Activated CD8-positive, alpha-beta memory T cell treated with anti-CD3 and anti-CD28 coated beads for 1 hour (primary cell): ENCODE data around the gene COL26A1.
"Not testable (repeated sequence)": the region's sequence is repeated elsewhere in the genome, so short reads cannot be mapped to it uniquely, and the experiment has no call there.

ENCODE experiments used
- DNase-seq, 2 donors: peaks; one replicate each; pipeline ENCODE4 v3.0.0-alpha.2; 2020; ENCODE audit warnings: low read depth in 1 of 2; ENCODE audit errors: extremely low read depth in 1 of 2

COL26A1 gene

DNA sequence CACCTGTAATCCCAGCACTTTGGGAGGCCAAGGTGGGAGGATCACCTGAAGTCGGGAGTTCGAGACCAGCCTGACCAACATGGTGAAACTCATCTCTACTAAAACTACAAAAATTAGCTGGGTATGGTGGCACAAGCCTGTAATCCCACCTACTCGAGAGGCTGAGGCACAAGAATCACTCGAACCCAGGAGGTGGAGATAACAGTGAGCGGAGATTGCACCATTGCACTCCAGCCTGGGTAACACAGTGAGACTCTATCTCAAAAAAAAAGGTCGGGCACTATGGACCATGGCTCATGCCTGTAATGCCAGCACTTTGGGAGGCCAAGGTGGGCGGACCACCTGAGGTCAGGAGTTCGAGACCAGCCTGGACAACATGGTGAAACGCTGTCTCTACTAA lies 127.8 kb downstream of the COL26A1 start:
- DNase-seq, result not testable (repeated sequence)

DNA sequence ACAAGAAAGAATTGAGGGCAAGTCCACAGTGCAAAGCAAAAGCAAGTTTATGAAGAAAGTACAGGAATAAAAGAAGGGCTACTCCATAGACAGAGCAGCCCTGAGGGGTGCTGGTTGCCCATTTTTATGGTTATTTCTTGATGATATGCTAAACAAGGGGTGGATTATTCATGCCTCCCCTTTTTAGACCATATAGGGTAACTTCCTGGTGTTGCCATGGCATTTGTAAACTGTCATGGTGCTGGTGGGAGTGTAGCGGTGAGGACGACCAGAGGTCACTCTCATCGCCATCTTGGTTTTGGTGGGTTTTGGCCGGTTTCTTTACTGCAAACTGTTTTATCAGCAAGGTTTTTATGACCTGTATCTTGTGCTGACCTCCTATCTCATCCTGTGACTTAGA lies 128.8 kb downstream of the COL26A1 start:
- DNase-seq, result not testable (repeated sequence)

DNA sequence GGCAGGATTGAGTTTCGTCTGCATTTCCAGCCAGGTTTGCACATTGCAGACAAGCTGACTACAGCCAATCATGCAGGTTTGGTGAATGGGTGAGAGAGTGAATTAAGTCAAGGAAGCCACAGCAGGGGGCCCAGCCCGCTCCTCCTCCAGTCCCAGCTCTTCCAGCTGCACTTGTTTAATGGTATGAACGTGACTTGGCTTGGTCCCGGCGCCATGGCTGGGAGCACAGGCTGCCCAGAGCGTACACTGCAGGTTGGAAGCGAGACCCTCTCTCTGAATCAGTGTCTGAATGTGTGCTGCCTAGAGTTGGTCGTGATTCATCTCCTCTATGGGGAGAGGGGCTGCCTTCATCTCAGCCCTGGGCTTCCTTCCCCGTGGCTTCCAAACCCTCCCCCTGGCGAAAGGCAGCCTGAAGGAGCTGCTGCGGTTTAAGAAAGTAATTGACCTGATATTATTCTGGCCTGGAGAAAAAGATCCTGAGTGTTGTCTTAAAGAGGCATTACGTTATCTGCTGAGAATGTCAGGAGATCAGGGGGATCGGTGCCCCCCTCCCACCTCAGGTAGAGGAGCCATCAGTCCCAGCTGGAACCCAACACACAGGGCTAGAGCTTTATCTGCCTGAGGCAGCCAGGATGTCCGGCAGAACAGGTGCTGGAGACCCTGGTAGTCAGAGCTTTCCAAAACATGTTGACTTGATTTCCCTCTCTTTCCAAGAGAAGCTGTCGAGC lies 132.1 kb downstream of the COL26A1 start:
- no peak for DNase-seq

DNA sequence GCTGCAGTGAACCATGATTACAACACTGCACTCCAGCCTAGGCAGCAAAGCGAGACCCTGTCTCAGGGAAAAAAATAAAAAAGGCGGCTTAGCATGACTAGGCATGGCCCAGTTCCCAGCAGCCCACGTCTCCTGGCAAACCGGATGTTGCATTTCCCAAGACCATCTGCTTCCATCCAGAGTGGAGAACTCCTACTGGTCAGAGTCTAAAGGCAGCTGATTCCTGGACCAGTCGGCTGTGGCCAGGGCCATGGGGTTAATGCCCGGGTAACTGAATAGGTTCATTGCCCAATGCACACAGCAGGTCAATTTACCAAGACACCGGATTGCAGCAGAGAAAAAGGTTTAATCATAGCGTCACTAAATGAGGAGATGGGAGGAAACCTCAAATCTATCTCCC lies 133.3 kb downstream of the COL26A1 start:
- DNase-seq, result no peak

DNA sequence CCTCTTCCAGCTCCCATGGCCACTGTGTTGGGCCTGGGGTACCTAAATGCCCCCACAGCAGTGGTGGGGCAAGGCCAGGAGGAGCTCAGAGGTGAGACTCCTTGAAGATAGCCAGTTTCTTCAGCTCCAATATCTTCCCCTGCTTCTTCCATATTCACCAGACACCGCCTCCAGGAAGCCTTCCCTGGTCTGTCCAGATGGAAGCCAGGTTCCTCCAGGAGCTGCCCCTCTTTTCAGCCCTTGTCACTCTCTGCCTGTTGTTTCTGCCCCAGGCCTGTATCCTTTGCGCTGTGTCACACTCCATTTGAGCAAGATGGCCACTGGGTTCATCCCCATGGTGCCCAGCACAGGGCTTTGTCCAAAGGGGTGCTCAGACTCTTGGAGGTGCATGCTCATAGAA lies 138.7 kb downstream of the COL26A1 start:
- no peak for DNase-seq

DNA sequence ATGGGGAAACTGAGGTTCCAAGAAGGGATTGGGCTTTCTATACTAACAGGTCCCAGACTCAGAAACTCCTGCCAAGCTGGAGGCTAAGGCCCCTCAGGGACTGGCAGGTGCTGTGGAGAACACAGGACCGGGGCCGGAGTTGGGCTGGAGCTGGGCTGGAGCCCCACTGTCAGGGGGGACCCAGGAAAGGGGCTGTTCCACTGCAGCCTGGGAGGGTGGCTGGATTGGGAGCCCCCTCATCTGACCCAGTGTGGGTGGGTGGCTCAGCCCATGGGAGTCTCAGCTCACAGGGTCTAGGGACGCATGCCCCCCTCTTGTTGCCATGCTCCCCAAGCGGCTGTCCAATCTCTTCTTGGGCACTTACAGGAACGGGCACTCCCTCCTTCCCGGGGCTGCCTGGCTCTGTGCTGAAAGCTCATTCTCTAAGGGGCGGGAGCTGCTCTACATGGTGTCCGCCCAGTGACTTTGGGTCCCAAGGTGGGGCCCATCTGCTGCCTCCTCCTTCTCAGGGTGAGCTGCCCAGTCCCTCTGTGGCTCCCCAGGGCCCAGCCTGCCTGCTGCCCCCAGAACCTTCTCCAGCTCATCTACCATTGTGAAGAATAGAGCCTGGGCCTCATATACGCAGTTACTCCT lies 139.9 kb downstream of the COL26A1 start:
- no peak for DNase-seq

DNA sequence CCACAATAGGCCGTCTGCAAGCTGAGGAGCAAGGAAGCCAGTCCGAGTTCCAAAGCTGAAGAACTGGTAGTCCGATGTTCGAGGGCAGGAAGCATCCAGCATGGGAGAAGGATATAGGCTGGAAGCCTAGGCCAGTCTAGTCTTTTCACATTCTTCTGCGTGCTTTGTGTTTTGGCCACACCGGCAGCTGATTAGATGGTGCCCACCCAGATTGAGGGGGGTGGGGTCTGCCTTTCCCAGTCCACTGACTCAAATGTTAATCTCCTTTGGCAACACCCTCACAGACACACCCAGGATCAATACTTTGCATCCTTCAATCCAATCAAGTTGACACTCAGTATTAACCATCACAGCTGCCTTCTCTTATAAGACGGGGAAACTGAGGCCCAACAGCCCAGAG lies 142.8 kb downstream of the COL26A1 start:
- DNase-seq, result not testable (repeated sequence)

DNA sequence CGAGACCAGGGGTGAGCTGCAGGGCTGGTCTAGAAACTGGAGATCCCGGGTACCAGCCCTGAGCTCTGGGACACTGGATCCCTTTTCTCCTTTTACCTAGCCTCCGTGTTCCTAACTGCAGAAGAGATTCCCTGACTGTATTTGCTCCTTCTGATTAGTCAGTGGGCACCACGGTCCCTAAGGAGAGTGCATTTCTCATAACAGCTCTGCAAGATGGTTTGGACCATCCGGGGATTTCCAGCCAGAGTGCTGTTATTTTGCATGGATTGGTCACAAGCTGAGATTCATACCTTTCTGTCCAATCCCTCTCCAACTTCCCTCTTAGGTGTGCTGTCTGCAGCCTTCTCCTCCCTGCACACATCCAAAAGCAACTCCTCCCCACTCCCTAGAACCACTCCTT lies 143.9 kb downstream of the COL26A1 start:
- DNase-seq, result no peak

DNA sequence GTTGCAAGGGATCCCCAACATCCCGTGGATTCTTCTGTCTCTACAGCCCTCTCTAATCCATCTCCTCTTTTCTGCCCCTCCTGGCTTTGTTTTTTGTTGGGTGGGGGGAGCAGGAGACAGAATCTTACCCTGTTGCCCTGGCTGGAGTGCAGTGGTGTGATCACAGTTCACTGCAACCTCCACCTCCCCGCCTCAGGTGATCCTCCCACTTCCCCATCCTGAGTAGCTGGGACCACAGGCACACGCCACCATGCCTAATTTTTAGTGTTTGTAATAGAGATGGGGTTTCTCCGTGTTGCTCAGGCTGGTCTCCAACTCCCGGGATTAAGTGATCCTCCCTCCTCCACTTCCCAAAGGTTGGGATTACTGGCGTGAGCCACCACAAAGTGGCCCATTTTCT lies 144.7 kb downstream of the COL26A1 start:
- no peak for DNase-seq

DNA sequence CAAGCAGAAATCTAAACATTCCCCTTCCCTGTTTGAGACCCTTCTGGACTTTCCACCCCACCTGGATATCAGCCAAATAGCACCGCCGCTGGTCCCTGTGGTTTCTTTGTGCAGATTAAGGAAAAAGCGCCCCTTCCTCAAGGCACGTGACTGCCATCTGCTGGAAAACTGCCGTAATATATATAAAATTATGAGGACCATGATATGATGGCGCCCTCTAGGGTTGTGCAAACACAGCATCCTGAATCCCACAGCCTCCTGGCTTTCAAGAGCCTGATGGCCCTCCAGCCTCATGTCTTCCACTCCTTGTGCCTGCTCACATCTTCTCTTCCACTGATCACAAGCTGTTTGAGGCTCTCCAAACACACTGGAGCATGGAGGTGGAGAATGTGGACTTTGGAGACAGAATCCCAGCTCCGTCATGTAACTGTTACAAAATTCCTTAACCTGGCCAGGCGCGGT lies 145.1 kb downstream of the COL26A1 start:
- no peak for DNase-seq

DNA sequence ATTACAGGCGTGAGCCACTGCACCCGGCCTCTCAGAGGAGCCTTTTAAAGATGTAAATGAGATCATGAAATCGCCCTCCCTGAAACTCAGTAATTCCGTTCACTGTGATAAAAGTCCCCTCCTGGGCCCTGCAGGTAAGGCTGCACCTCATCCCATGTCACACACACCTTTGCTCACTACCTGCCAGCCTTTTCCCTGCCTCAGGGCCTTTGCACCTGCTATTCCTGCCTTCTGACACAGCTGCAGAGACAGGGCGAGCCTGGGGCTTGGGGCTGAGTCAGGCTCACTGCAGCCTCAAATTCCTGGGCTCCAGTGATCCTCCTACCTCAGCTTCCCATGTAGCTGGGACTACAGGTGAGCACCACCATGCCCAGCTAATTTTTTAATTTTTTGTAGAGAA lies 147.6 kb downstream of the COL26A1 start:
- DNase-seq, result no peak

DNA sequence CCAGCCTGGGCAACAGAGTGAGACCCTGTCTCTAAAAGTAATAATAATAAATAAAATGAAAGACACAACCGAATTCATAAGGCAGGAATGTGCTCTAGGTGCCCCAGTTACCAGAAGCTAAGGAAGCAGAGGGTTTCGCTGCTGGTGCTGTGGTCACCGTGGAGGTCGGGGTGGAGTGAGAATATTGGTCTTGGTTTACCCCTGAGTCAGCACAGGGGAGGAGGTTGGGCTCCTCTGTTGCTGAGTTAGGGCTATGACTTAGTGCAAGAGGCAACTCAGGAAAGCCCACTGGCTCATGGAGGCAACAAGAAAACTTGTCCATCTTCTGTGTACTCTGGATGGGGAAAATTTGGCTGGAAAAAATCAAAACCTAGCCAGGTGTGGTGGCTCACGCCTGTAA lies 149.3 kb downstream of the COL26A1 start:
- no peak for DNase-seq

DNA sequence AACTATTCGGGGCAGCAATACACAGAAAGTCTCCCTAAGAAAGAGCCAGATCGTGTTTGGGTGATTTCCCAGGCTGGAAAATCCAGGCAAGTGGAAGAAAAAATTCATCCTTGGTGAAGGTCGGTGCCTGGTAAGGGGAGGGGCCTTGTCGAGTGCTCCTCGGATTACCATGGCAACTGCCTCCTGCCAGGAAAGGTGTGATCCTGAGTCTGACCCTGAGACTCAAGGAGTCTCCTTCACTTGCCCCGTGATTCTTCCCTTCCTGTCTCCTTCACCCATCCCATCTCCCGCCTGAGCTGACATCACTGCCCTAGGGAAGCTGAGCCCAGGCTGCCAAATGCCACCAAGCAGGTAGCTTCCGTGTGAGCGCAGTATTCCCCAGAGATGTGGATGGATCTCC lies 154.2 kb downstream of the COL26A1 start:
- no peak for DNase-seq

DNA sequence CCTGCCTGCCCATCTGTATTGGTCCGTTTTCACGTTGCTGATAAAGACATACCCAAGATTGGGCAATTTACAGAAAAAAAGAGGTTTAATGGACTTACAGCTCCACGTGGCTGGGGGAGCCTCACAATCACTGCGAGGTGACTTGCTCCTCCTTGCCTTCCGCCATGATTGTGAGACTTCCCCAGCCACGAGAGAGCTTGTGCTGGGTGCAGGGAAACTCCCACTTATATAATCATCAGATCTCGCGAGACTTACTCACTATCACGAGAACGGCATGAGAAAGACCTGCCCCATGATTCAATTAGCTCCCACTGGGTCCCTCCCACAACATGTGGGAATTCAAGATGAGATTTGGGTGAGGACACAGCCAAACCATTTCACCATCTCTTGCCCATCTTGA lies 154.6 kb downstream of the COL26A1 start:
- no peak for DNase-seq

DNA sequence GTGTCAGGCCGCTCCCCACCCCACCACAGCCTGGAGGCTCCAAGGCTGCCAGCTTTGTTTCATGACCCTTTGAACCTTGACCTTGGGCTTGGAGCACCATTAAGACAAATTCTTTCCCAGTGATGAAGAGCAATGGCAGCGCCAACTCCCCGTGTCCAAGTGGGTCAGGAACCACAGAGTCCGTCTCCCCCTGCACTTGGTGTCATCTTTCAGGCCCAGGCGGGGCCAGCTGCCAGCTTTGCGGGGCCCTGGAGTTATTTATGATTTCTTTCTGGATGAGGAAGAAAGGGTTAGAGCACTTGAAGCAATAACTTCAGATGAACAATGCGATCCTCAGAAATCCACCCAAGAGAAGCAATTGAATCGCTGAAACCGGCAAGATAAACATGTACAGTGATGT lies 155.7 kb downstream of the COL26A1 start:
- no peak for DNase-seq

DNA sequence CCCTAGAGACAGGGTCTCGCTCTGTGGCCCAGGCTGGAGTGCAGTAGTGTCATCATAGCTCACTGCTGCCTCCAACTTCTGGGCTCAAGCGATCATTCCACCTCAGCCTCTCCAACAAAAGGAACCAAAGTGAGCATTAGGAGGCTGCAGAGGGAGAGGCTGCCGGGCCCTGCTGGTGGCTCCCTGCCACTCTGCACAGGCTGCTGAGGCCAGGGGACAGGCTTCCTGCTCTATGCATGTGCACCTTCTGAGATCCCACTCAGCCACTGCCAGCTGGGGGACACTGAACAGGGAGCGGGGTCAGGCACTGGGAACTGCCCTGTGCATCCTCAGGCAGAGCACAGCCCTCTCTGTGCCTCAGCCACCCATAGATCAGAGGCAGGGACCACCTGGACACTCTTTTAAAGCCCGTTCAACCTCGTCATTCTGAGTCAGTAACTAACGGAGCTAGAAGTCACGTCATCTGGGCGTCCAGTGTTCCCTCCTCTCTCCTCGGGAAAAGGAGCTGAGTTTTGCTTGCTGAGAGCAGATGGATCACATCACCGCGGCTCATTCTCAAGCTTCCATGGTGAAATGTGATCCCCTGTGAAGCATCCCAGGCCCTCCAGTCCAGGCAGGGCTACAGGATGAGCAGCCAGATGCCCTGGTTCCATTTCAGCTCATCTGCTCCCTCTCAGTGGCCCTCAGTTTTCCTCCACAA lies 156.8 kb downstream of the COL26A1 start:
- DNase-seq, result no peak

DNA sequence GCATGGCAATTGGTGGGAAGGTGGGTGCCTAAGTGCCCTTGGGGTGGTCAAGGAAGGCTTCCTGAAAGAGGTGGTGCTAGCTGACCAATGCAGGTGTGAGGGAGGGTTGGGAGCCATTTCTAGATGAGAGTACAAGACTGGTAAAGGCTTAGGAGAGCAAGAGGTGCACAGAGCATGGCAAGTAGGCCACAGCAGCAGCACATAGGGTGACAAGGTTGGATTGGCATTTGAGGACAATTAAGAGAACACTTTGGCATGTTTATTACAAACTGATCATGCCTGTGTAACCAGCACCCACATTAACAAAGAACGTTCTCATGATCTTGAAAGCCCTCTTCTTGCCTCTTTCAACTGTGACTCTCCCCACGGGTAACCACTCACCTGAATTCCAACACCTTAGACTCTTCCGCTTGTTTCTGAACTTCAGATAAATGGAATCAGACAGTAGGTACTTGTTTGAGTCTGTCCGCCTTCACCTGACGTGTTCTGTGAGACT lies 158.8 kb downstream of the COL26A1 start:
- no peak for DNase-seq

DNA sequence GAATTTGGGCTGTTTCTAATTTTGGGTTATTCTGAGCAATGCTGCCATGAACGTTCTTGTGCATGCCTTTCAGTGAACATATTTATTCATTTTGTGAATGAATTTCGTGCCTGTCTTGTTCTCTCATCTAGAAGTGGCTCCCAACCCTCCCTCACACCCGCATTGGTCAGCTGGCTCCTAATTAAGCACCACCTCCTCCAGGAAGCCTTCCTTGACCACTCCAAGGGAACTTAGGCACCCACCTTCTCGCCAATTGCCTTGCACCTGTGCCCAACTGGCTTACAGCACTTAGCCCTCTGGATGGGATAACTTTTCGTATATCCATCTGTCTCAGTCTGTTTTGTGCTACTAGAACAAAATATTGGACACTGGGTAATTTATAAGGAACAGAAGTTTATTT lies 159.3 kb downstream of the COL26A1 start:
- no peak for DNase-seq

DNA sequence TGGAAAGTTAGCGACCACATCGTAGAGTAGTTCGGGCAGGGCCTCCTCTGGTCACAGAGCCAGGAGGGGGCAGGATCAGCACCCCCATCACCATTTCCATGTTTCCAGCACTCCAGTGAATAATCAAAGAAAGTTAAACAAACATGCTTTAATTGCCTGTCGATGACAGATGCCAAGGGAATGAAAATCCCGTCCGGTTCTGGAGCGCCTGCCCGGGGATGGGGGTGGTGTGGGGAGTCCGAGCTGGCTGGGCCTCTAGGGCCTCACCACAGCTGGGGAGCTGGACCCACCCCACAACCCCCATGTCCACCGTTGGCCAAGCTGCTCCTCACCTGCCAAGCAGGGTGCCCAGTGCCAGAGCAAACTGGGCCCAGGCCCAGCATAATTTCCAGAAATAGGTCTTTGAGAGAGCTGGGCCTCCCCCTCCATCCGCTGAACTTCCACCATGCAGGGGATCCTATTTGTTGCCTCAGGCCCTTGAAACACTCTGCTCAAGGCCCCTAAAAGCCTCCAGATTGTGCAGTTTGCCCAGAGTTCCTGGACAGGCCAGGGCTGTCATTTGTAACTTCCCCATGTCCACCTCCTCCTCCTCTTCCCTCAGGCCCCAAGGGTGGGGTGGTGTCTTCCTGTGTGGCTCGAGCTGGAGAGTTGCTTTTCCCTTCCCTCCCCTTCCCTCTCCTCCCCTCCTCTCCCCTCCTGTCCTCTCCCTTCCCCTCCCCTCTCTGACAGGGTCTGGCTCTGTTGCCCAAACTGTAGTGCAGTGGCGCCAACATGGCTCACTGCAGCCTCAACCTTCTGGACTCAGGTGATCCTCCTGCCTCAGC lies 165.4 kb downstream of the COL26A1 start:
- DNase-seq, result no peak

DNA sequence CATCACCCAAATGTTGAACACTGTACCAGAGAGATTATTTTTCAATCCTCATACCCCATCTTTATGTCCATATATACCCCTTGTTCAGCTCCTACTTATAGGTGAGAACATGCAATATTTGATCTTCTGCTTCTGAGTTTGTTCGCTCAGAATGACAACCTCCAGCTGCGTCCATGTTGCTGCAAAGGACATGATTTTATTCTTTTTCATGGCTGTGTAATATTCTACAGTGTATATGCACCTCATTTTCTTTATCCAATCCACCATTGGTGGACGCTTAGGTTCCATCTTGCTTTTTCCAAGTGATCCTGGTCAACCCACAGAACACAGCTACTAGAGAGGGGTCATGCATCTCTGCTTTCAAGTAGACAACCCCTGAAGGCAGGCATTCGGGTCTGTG lies 166.9 kb downstream of the COL26A1 start:
- DNase-seq, result no peak

DNA sequence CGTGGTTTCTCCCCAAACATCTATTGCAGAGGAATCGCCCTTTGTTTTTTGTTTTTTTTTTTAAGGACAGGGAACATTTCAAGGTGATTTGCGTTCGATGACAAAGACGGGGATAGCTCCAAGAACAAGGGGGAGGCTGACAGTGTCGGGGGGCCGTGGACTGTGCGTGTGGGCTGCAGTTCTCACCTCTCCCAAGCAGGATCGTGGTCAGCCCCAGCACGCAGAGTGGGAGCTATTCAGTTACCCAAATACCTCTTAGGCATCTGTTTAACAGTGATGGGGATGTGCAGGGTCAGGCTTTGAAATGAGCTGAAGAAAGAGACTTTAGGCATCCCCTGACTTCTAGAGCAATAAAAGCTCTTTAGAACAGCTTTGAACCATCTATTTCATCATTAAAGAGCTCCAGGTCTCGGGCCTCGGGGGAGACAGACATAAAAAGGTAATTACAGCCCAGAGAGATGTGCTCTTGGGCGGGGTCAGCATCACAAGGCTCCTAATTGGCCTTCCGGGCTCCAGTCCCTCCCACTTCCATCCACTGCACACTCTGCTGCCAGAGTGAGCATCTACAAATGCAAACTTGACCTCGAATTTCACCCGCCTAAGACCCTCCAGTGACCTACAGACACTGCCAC lies 169.2 kb downstream of the COL26A1 start:
- no peak for DNase-seq
